Measurements from ENCODE around the gene PTPN1.
"Not testable (repeated sequence)": the region's sequence is repeated elsewhere in the genome, so short reads cannot be mapped to it uniquely, and the experiment has no call there.

PTPN1 gene

GRCh38 chr20:50598768-50599167 lies 88.6 kb downstream of the PTPN1 start:
- H3K27me3 ChIP-seq (ENCODE audit: low read depth, low read length); H3K27ac ChIP-seq (ENCODE audit: low read length); H3K9me3 ChIP-seq (ENCODE audit: control insufficient read depth in 1 of 2, low read length in 2 of 2); H3K4me3 ChIP-seq (ENCODE audit: low read depth in 1 of 2, low read length in 2 of 2); H3K4me1 ChIP-seq (ENCODE audit: control insufficient read depth in 1 of 2, insufficient read depth in 2 of 2, low read length in 2 of 2): not testable (repeated sequence)
- peaks cover 0 to 19% of the 10 kb centered on the region in 2 donors for H3K36me3 ChIP-seq (ENCODE audit: control insufficient read depth in 1 of 2, insufficient read depth in 2 of 2, low read length in 2 of 2)

- Histone ChIP-seq H3K36me3 (ENCODE audit: control insufficient read depth in 1 of 2, insufficient read depth in 2 of 2, low read length in 2 of 2) (peaks cover 0 to 21% of the 10 kb centered on the region in 2 donors), H3K27me3 (ENCODE audit: low read depth, low read length) (no peaks in the 10 kb centered on the region), H3K4me3 (ENCODE audit: low read depth in 1 of 2, low read length in 2 of 2) (no peak overlapping the region), H3K27ac (ENCODE audit: low read length) (no peak overlapping the region), H3K4me1 (ENCODE audit: control insufficient read depth in 1 of 2, insufficient read depth in 2 of 2, low read length in 2 of 2) (peaks cover 0 to 4% of the 10 kb centered on the region in 2 donors), H3K9me3 (ENCODE audit: control insufficient read depth in 1 of 2, low read length in 2 of 2) (no peaks in the 10 kb centered on the region)
These were observed 90.2 kb downstream of the PTPN1 start for GRCh38 chr20:50600281-50600895.

- peaks cover 0 to 21% of the 10 kb centered on the region in 2 donors for H3K36me3 ChIP-seq (ENCODE audit: control insufficient read depth in 1 of 2, insufficient read depth in 2 of 2, low read length in 2 of 2)
- H3K27me3 ChIP-seq (ENCODE audit: low read depth, low read length): no peaks in the 10 kb centered on the region
- no peak overlapping the region for H3K27ac ChIP-seq (ENCODE audit: low read length)
- no peak overlapping the region for H3K4me3 ChIP-seq (ENCODE audit: low read depth in 1 of 2, low read length in 2 of 2)
- no peaks in the 10 kb centered on the region for H3K9me3 ChIP-seq (ENCODE audit: control insufficient read depth in 1 of 2, low read length in 2 of 2)
- no peaks in the 10 kb centered on the region for H3K4me1 ChIP-seq (ENCODE audit: control insufficient read depth in 1 of 2, insufficient read depth in 2 of 2, low read length in 2 of 2)
These were observed 91.6 kb downstream of the PTPN1 start for GRCh38 chr20:50601511-50602431.

GRCh38 chr20:50602432-50603088 lies 92.4 kb downstream of the PTPN1 start:
- Histone ChIP-seq H3K9me3 (ENCODE audit: control insufficient read depth in 1 of 2, low read length in 2 of 2) (no peaks in the 10 kb centered on the region), H3K36me3 (ENCODE audit: control insufficient read depth in 1 of 2, insufficient read depth in 2 of 2, low read length in 2 of 2) (peaks cover 0 to 21% of the 10 kb centered on the region in 2 donors), H3K4me1 (ENCODE audit: control insufficient read depth in 1 of 2, insufficient read depth in 2 of 2, low read length in 2 of 2) (no peaks in the 10 kb centered on the region), H3K4me3 (ENCODE audit: low read depth in 1 of 2, low read length in 2 of 2) (no peak overlapping the region), H3K27ac (ENCODE audit: low read length) (no peak overlapping the region), H3K27me3 (ENCODE audit: low read depth, low read length) (no peaks in the 10 kb centered on the region)

- no peak overlapping the region for H3K27ac ChIP-seq (ENCODE audit: low read length)
- H3K9me3 ChIP-seq (ENCODE audit: control insufficient read depth in 1 of 2, low read length in 2 of 2): no peaks in the 10 kb centered on the region
- H3K4me3 ChIP-seq (ENCODE audit: low read depth in 1 of 2, low read length in 2 of 2): no peak overlapping the region
- H3K36me3 ChIP-seq (ENCODE audit: control insufficient read depth in 1 of 2, insufficient read depth in 2 of 2, low read length in 2 of 2): peaks cover 0 to 27% of the 10 kb centered on the region in 2 donors
- no peaks in the 10 kb centered on the region for H3K27me3 ChIP-seq (ENCODE audit: low read depth, low read length)
- no peaks in the 10 kb centered on the region for H3K4me1 ChIP-seq (ENCODE audit: control insufficient read depth in 1 of 2, insufficient read depth in 2 of 2, low read length in 2 of 2)
These were observed 94.3 kb downstream of the PTPN1 start for GRCh38 chr20:50604451-50604850.

- Histone ChIP-seq H3K36me3 (ENCODE audit: control insufficient read depth in 1 of 2, insufficient read depth in 2 of 2, low read length in 2 of 2) (peaks cover 0 to 27% of the 10 kb centered on the region in 2 donors), H3K4me1 (ENCODE audit: control insufficient read depth in 1 of 2, insufficient read depth in 2 of 2, low read length in 2 of 2) (no peaks in the 10 kb centered on the region), H3K4me3 (ENCODE audit: low read depth in 1 of 2, low read length in 2 of 2) (no peak overlapping the region), H3K27me3 (ENCODE audit: low read depth, low read length) (no peaks in the 10 kb centered on the region), H3K9me3 (ENCODE audit: control insufficient read depth in 1 of 2, low read length in 2 of 2) (no peaks in the 10 kb centered on the region), H3K27ac (ENCODE audit: low read length) (no peak overlapping the region)
These were observed 95.0 kb downstream of the PTPN1 start for GRCh38 chr20:50605136-50605535.

GRCh38 chr20:50607436-50607835 lies 97.3 kb downstream of the PTPN1 start:
- Histone ChIP-seq H3K9me3 (ENCODE audit: control insufficient read depth in 1 of 2, low read length in 2 of 2) (no peaks in the 10 kb centered on the region), H3K27ac (ENCODE audit: low read length) (no peak overlapping the region), H3K27me3 (ENCODE audit: low read depth, low read length) (no peaks in the 10 kb centered on the region), H3K4me3 (ENCODE audit: low read depth in 1 of 2, low read length in 2 of 2) (no peak overlapping the region), H3K4me1 (ENCODE audit: control insufficient read depth in 1 of 2, insufficient read depth in 2 of 2, low read length in 2 of 2) (no peaks in the 10 kb centered on the region), H3K36me3 (ENCODE audit: control insufficient read depth in 1 of 2, insufficient read depth in 2 of 2, low read length in 2 of 2) (peaks cover 0 to 20% of the 10 kb centered on the region in 2 donors)

- Histone ChIP-seq H3K27ac (ENCODE audit: low read length) (no peak overlapping the region), H3K4me3 (ENCODE audit: low read depth in 1 of 2, low read length in 2 of 2) (no peak overlapping the region), H3K27me3 (ENCODE audit: low read depth, low read length) (no peaks in the 10 kb centered on the region), H3K9me3 (ENCODE audit: control insufficient read depth in 1 of 2, low read length in 2 of 2) (no peaks in the 10 kb centered on the region), H3K4me1 (ENCODE audit: control insufficient read depth in 1 of 2, insufficient read depth in 2 of 2, low read length in 2 of 2) (no peaks in the 10 kb centered on the region), H3K36me3 (ENCODE audit: control insufficient read depth in 1 of 2, insufficient read depth in 2 of 2, low read length in 2 of 2) (peaks cover 0 to 14% of the 10 kb centered on the region in 2 donors)
These were observed 97.9 kb downstream of the PTPN1 start for GRCh38 chr20:50607850-50608749.

GRCh38 chr20:50608750-50609104 lies 98.5 kb downstream of the PTPN1 start:
- H3K27ac ChIP-seq (ENCODE audit: low read length): no peak overlapping the region
- no peaks in the 10 kb centered on the region for H3K9me3 ChIP-seq (ENCODE audit: control insufficient read depth in 1 of 2, low read length in 2 of 2)
- no peaks in the 10 kb centered on the region for H3K4me1 ChIP-seq (ENCODE audit: control insufficient read depth in 1 of 2, insufficient read depth in 2 of 2, low read length in 2 of 2)
- peaks cover 0 to 11% of the 10 kb centered on the region in 2 donors for H3K36me3 ChIP-seq (ENCODE audit: control insufficient read depth in 1 of 2, insufficient read depth in 2 of 2, low read length in 2 of 2)
- no peak overlapping the region for H3K4me3 ChIP-seq (ENCODE audit: low read depth in 1 of 2, low read length in 2 of 2)
- H3K27me3 ChIP-seq (ENCODE audit: low read depth, low read length): no peaks in the 10 kb centered on the region

GRCh38 chr20:50609438-50609989 lies 99.3 kb downstream of the PTPN1 start:
- no peak overlapping the region for H3K4me3 ChIP-seq (ENCODE audit: low read depth in 1 of 2, low read length in 2 of 2)
- H3K4me1 ChIP-seq (ENCODE audit: control insufficient read depth in 1 of 2, insufficient read depth in 2 of 2, low read length in 2 of 2): no peaks in the 10 kb centered on the region
- H3K36me3 ChIP-seq (ENCODE audit: control insufficient read depth in 1 of 2, insufficient read depth in 2 of 2, low read length in 2 of 2): peaks cover 0 to 12% of the 10 kb centered on the region in 2 donors
- H3K9me3 ChIP-seq (ENCODE audit: control insufficient read depth in 1 of 2, low read length in 2 of 2): no peaks in the 10 kb centered on the region
- H3K27ac ChIP-seq (ENCODE audit: low read length): no peak overlapping the region
- H3K27me3 ChIP-seq (ENCODE audit: low read depth, low read length): no peaks in the 10 kb centered on the region
